TTC549 (cell line): ENCODE measurements around the gene PRKG1.
A peak's percentile ranks its signal among the peaks of the same experiment; 100 is the strongest.
"Not testable (repeated sequence)": the region's sequence is repeated elsewhere in the genome, so short reads cannot be mapped to it uniquely, and the experiment has no call there.

Source experiments
- FAIRE-seq: peaks from 2 replicates; lab custom pipeline; 2012; peaks lifted over from hg19 to GRCh38; lab: Jason Lieb, UNC

The PRKG1 gene

GRCh38 chr10:51658000-51658399 is 583.7 kb downstream of the PRKG1 start:
- FAIRE-seq: no peak

- no peak for FAIRE-seq
Measured at GRCh38 chr10:51659344-51659743, 585.1 kb downstream of the PRKG1 start.

- no peak for FAIRE-seq
Measured at GRCh38 chr10:51663086-51663485, 588.8 kb downstream of the PRKG1 start.

- no peak for FAIRE-seq
Measured at GRCh38 chr10:51666456-51666855, 592.2 kb downstream of the PRKG1 start.

- FAIRE-seq: no peak
Measured at GRCh38 chr10:51667678-51668335, 593.5 kb downstream of the PRKG1 start.

GRCh38 chr10:51668336-51668689 is 594.0 kb downstream of the PRKG1 start:
- FAIRE-seq: no peak

- no peak for FAIRE-seq
Measured at GRCh38 chr10:51669041-51669440, 594.8 kb downstream of the PRKG1 start.

GRCh38 chr10:51672039-51672535 is 597.8 kb downstream of the PRKG1 start:
- FAIRE-seq: no peak

- FAIRE-seq: no peak
Measured at GRCh38 chr10:51675088-51675487, 600.8 kb downstream of the PRKG1 start.

GRCh38 chr10:51679841-51680240 is 605.6 kb downstream of the PRKG1 start:
- FAIRE-seq: no peak

- FAIRE-seq: no peak
Measured at GRCh38 chr10:51683031-51683691, 608.9 kb downstream of the PRKG1 start.

- no peak for FAIRE-seq
Measured at GRCh38 chr10:51685768-51686167, 611.5 kb downstream of the PRKG1 start.

GRCh38 chr10:51687296-51687695 is 613.0 kb downstream of the PRKG1 start:
- FAIRE-seq: no peak

- FAIRE-seq: not testable (repeated sequence)
Measured at GRCh38 chr10:51688826-51689225, 614.5 kb downstream of the PRKG1 start.

- no peak for FAIRE-seq
Measured at GRCh38 chr10:51689536-51689935, 615.2 kb downstream of the PRKG1 start.

- no peak for FAIRE-seq
Measured at GRCh38 chr10:51691135-51691534, 616.8 kb downstream of the PRKG1 start.

- no peak for FAIRE-seq
Measured at GRCh38 chr10:51694086-51694768, 619.9 kb downstream of the PRKG1 start.

- FAIRE-seq: no peak
Measured at GRCh38 chr10:51696251-51696650, 622.0 kb downstream of the PRKG1 start.

- no peak for FAIRE-seq
Measured at GRCh38 chr10:51698473-51699063, 624.3 kb downstream of the PRKG1 start.

GRCh38 chr10:51699145-51699474 is 624.8 kb downstream of the PRKG1 start:
- no peak for FAIRE-seq

GRCh38 chr10:51699475-51700227 is 625.4 kb downstream of the PRKG1 start, which contains the start of gene CSTF2T:
Gene CSTF2T (minus strand): TSS chr10:51699595. CDS start chr10:51699549, 46 bp downstream.
- peak; percentile 38 for FAIRE-seq

GRCh38 chr10:51700228-51700817 is 626.0 kb downstream of the PRKG1 start:
- no peak for FAIRE-seq
